Urothelium cell line (cell line): Measurements from ENCODE around the gene ARHGEF26.
A peak's percentile ranks its signal among the peaks of the same experiment; 100 is the strongest.
"Not testable (repeated sequence)": the region's sequence is repeated elsewhere in the genome, so short reads cannot be mapped to it uniquely, and the experiment has no call there.

Experiments
- DNase-seq: peaks from one replicate; pipeline ENCODE4 v3.0.0; 2011; ENCODE audit warnings: low spot score, mixed read lengths
- FAIRE-seq: peaks from 2 replicates; lab custom pipeline; 2011; peaks lifted over from hg19 to GRCh38; lab: Jason Lieb, UNC

The ARHGEF26 gene

DNA sequence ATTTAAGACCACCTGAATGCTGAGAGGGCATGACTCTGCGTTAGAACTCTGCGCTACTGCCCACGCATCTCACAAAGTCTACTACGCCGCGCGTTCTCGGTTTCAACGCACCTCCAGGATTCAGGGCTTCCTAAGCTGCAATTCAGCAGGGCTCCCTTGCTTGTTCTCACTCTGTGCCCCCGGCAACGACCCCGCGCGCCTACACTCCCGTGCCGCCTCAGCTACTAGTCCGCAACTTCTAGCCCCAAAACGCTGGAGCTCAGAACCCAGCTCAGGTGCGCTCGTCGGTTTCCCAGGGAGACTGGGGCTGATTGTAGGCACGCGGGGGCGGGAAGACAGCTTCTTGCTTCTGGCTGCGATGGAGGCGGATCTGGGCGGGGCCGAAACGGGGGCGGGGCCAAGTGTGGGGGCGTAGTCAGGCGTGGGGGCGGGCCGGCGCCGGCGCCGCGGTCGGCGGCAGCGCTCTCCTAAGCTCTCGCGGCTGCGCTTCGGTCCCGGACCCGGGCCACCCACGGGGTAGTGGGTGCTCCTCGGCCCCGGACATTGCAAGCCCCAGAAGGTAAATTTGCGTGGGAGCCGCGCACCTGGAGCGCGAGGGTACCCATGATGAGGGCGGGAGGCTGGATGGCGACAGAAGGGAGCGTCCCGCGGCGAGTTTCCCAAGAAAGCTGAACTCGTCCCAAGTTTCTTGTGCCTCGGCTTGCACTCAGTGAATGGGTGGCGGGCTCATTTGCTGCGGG, at the start of gene ARHGEF26:
ARHGEF26 (plus strand) TSS at position 430 of the 740 bp plus-strand sequence. CDS start 603 bp downstream, outside the sequence.
- peak; percentile 90 for DNase-seq
- FAIRE-seq, result peak; percentile 61

DNA sequence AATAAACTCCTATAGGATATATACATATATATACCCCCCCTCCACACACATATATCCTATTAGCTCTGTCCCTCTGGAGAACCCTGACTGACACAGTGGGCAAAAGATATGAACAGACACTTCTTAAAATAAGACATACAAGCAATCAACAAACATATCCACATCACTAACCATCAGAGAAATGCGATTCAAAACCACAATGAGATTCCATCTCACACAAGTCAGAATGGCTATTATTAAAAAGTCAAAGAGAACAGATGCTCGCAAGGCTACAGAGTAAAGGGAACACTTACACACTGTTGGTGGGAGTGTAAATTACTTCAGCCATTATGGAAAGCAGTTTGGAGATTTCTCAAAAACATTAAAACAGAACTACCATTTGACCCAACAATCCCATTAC, 46.2 kb upstream of the ARHGEF26 start:
- no peak for FAIRE-seq
- no peak for DNase-seq

GRCh38 chr3:154078672-154079071, 42.5 kb upstream of the ARHGEF26 start:
- DNase-seq, result no peak
- FAIRE-seq, result no peak

DNA sequence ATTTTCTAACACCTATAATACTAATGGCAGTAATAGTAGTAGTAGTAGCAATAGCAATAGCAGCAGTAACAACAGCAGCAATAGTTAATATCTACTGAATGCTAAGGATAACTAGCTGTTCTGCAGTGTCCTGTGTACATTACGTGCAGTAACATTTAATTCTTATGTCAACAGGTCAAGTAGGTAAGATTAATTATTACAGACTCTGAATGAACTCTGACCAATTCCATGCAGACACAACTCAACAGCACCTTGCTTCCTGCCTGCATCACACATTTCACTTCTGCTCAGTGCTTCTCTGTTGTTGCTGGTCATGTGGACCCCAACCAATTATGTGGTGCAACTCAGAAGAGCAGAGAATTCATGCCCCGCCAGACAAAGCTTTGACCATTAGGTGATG, 39.9 kb upstream of the ARHGEF26 start:
- FAIRE-seq, result no peak
- no peak for DNase-seq

DNA sequence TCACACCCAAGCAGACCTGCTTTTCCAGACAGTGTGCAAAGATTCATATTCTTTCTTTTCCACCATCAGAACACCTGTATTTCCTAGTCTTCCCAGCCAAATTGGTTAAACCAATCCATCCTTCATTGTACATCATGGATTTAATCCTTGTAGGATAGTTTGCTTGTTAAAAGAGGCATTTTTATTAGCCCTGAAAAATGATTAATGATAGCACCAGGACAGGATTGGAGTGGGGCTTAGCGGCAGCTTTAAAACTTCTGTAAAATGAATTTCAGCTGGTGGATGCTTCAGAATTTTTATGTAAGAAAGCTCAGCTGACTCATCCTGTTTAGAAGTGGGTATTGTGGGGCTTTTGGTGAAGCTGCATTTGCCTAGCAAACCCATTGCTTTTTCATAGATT, 36.1 kb upstream of the ARHGEF26 start:
- FAIRE-seq (no peak), DNase-seq (no peak)

DNA sequence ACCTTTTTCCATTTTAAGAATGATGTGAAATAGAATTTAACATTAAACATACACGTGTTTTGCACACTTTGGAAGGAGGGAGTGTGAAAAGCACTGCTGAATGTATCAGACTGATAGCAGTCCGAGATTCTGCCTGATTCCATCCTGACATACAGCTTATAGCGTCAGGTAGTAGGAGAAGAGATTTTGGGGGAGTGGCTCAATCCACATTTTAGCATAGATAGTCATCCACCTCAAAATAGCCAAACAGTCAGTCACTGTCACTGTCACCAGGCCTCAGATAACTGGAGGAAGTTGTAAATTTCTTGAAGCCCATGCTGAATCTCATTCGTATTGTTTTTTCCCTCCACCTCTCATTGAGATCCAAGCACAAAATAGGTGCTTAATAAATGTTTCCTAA, 35.4 kb upstream of the ARHGEF26 start:
- FAIRE-seq, result no peak
- no peak for DNase-seq

DNA sequence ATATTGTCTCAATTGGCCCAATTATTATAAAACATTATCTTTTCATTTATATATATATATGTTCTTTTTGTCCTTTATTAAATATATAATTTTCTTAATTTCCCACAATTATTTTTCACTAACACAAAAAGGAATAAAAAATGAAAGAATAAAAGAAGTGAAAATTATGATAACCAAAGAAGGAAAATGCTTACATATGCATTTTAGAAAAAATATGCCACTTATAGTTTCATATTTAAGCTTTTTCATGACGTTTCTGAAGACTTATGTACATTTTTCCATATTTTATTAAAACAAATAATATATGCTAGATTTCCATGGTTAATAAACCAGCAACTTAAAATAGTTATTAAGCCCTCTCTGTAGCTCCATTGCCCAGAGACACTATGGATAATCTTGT, 34.9 kb upstream of the ARHGEF26 start:
- FAIRE-seq, result no peak

GRCh38 chr3:154087756-154088480, 33.3 kb upstream of the ARHGEF26 start:
- not testable (repeated sequence) for DNase-seq, FAIRE-seq

More for the DNA sequence above, 34.9 kb upstream of the ARHGEF26 start:
- no peak for DNase-seq

- FAIRE-seq, result no peak
- DNase-seq, result no peak
These were observed 31.5 kb upstream of the ARHGEF26 start for GRCh38 chr3:154089421-154090420.

DNA sequence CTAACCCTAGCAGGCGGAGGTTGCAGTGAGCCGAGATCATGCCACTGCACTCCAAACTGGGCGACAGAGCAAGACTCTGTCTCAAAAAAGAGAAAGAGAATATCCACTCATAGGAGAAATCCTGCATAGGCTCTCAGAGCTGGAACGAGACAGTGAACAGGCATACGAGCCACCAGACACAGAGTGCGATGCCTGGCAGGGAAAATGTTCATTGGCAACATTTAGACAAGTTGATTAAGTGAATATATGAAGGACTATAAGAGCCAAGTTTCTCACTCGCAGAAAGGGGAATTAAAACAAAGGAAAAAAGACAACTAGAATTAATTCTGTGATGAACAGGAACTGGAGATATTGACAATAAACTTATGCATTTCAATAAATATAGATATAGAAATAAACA, 27.1 kb upstream of the ARHGEF26 start:
- DNase-seq (no peak), FAIRE-seq (no peak)

- FAIRE-seq, result no peak
- DNase-seq, result no peak
These were observed 25.3 kb upstream of the ARHGEF26 start for GRCh38 chr3:154095832-154096421.

DNA sequence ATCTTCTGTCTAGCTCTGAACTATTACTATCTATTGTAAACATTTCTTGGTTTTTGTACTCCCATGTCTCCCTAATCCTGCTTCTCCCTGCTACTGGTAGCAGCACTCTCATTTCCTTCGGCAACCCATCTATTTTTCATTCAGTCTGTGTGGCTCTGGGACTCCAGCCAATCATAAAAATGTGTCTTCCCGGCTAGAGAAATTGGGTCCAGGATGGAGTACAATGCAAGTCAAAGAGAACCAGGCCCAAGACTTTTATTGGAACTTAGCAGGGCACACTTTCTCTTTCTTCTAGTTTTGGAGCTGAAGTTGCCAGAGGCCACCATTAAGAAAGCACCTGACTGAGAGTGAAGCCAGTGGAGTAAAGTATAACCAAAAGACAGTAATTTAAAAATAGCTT, 22.8 kb upstream of the ARHGEF26 start:
- DNase-seq (no peak), FAIRE-seq (no peak)

- no peak for DNase-seq
- no peak for FAIRE-seq
These were observed 20.6 kb upstream of the ARHGEF26 start for GRCh38 chr3:154100556-154100955.

DNA sequence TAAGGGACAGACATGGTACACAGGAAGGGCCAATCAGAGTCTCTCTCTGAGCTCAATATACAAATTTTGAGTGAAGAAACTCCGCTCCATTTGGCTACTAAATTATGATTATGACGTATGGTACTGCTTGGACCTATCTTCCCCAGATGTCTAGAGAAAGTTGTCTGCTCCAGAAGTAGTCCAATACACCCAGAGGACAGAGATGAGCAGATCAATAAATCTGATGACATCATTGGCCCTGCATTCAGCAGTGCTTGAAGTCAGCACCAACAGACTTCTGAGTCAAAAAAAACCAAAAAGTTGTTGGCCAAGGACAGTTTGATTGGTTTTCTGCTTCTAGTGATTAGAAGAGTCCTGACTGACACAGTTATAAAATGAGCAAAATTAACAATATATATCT, 19.9 kb upstream of the ARHGEF26 start:
- FAIRE-seq, result no peak
- no peak for DNase-seq

DNA sequence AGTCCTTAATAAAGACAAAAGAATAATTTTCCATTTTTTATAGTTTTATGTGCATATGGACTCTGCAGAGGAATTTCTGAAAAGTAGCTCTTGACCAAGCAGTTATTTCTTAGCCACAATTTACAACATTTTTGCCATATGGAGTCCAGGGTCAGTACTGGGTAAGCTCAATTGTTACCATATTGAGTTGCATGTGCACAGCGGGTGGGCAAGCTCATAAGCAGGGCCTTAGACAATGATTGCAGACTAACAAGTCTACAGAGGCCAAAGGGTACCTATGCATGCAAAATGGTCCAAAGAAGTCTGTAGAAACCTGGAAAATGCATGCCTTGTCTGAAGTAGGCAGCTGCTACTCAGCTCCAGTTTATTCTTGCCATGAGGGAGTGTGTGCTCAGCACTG, 19.0 kb upstream of the ARHGEF26 start:
- FAIRE-seq (no peak), DNase-seq (no peak)

DNA sequence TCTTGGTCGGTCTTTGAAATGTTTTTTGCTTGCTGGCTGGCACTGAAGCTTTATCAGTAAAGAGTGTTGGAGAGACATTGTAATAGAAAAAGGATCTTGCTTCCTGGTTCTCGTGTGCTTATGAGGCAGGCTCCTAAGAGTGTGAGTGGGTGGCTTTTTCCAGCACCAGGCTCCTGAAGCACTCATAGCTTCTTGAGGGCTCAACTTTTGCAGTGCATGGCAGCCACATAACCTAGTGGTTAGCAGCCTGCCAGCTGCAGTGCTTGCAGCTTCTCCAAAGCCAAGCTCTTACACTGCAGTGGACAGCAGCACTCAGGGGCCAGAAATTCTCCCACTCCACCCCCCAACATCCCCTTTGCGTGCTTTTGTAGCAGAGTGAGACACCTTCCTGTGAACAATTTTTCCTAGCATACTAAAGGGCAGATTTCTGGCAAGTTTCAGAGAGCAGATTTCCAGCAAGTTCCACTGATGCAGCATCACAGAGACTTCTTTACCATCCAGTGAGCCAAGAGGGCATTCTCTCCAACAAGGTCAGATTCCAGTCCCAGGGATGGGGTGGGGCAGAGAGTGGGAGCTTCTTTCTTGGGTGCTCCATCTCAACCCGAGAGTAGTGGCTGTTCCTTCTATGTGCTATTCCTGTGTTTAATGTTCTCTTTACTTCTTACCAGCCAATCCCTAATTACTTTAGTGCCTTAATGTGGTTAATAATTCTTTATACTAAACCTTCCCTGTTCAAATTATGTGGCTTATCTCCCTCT, 15.8 kb upstream of the ARHGEF26 start:
- DNase-seq (no peak), FAIRE-seq (no peak)

- FAIRE-seq (no peak), DNase-seq (no peak)
These were observed 9.7 kb upstream of the ARHGEF26 start for GRCh38 chr3:154111365-154111935.

- DNase-seq, result no peak
- FAIRE-seq, result no peak
These were observed 8.9 kb upstream of the ARHGEF26 start for GRCh38 chr3:154112146-154112852.

- no peak for DNase-seq
- no peak for FAIRE-seq
These were observed 7.6 kb upstream of the ARHGEF26 start for GRCh38 chr3:154113609-154114008.
